HFFc6 (cell line): ENCODE measurements around the gene MUS81. TPM values are rescaled to one million over a fixed set of nuclear protein-coding genes. Genes with fewer than 3 reads are reported as not detected.

Experiments used
- DNase-seq: peaks from one replicate; pipeline ENCODE4 v3.0.0-alpha.2; 2018
- H3K27ac Mint-ChIP-seq: 2 replicates; pipeline ENCODE4 v1.8.0; 2020; ENCODE audit warnings: mild to moderate bottlenecking, mixed read lengths
- H3K27me3 Mint-ChIP-seq: 2 replicates; pipeline ENCODE4 v1.8.0; 2021; ENCODE audit warnings: mild to moderate bottlenecking, moderate library complexity, mixed read lengths; ENCODE audit not compliant: insufficient read depth
- H3K36me3 Mint-ChIP-seq: 2 replicates; pipeline ENCODE4 v1.8.0; 2021; ENCODE audit warnings: low read depth, mixed read lengths
- H3K4me1 Mint-ChIP-seq: 2 replicates; pipeline ENCODE4 v1.8.0; 2020; ENCODE audit warnings: low read depth, mixed read lengths
- H3K4me3 Mint-ChIP-seq: 2 replicates; pipeline ENCODE4 v1.8.0; 2020; ENCODE audit warnings: mild to moderate bottlenecking, moderate library complexity, mixed read lengths
- H3K9me3 Mint-ChIP-seq: 2 replicates; pipeline ENCODE4 v1.8.0; 2020; ENCODE audit warnings: mild to moderate bottlenecking, mixed read lengths
- CTCF ChIP-seq: fragments of 200-600 bp; sonication (generic); IDR thresholded peaks from 2 replicates; pipeline ENCODE4 v1.5.0; 2021; ENCODE audit warnings: antibody characterized with exemption, mild to moderate bottlenecking
- total RNA-seq, 6 experiments: library from RNA; stranded (reverse); fragmentation: NEBNext Ultra II Directional; extraction: Animal tissue kit (Norgen Biotek cat#: 25700); gene quantifications; 2 replicates in 1 of 6; 3 replicates in 5 of 6; pipeline ENCODE4 v1.2.3, GENCODE V29; 2021

MUS81 gene
- total RNA-seq, 6 experiments from 2014 or later, result 38.4 to 47.9 (median 43.1) TPM

GRCh38 chr11:65816696-65817095 is 43.5 kb upstream of the MUS81 start:
- Mint-ChIP-seq H3K4me3 (no peak overlapping the region), H3K27ac (no peak overlapping the region), H3K27me3 (peaks cover 24% of the 10 kb centered on the region), H3K9me3 (no peaks in the 10 kb centered on the region), H3K36me3 (no peaks in the 10 kb centered on the region; the same call in 1 of the 2 replicates), H3K4me1 (peaks cover 14% of the 10 kb centered on the region)
- no peak for DNase-seq
- TF ChIP-seq CTCF, result no peak

GRCh38 chr11:65817312-65817834 is 42.9 kb upstream of the MUS81 start:
- peak overlapping the region; percentile 86 for H3K4me3 Mint-ChIP-seq
- DNase-seq, result no peak
- H3K9me3 Mint-ChIP-seq, result no peaks in the 10 kb centered on the region
- H3K36me3 Mint-ChIP-seq, result no peaks in the 10 kb centered on the region; the same call in 1 of the 2 replicates
- peak overlapping the region; percentile 53 for H3K27ac Mint-ChIP-seq
- H3K27me3 Mint-ChIP-seq, result peaks cover 17% of the 10 kb centered on the region
- peaks cover 14% of the 10 kb centered on the region for H3K4me1 Mint-ChIP-seq
- no peak for TF ChIP-seq CTCF

GRCh38 chr11:65817835-65818680 is 42.2 kb upstream of the MUS81 start:
- Mint-ChIP-seq H3K27ac (peak overlapping the region; percentile 53), H3K4me1 (peaks cover 14% of the 10 kb centered on the region), H3K27me3 (peaks cover 17% of the 10 kb centered on the region), H3K4me3 (peak overlapping the region; percentile 86), H3K36me3 (no peaks in the 10 kb centered on the region; the same call in 1 of the 2 replicates), H3K9me3 (no peaks in the 10 kb centered on the region)
- peak; percentile 100 for TF ChIP-seq CTCF
- DNase-seq, result peak; percentile 76

- H3K36me3 Mint-ChIP-seq, result no peaks in the 10 kb centered on the region; the same call in 1 of the 2 replicates
- H3K4me1 Mint-ChIP-seq, result peaks cover 6% of the 10 kb centered on the region
These were observed 39.1 kb upstream of the MUS81 start for GRCh38 chr11:65821107-65821506.

More at GRCh38 chr11:65821107-65821506, 39.1 kb upstream of the MUS81 start:
- no peak for TF ChIP-seq CTCF
- Mint-ChIP-seq H3K27me3 (peaks cover 15% of the 10 kb centered on the region), H3K27ac (no peak overlapping the region), H3K9me3 (no peaks in the 10 kb centered on the region), H3K4me3 (no peak overlapping the region)
- no peak for DNase-seq
